DOHH2 (cell line): ENCODE measurements around the gene TTC3.

Experiments used
- CTCF ChIP-seq: fragments of 200-600 bp; sonication (generic); IDR thresholded peaks from one replicate; pipeline ENCODE4 v1.5.1; 2014; ENCODE audit warnings: antibody characterized with exemption, mild to moderate bottlenecking, low read depth, low read length; ENCODE audit not compliant: poor library complexity, severe bottlenecking
- EZH2phosphoT487 ChIP-seq: fragments of 200-600 bp; sonication (generic); IDR thresholded peaks from 2 replicates; pipeline ENCODE4 v1.6.1; 2017; ENCODE audit warnings: borderline replicate concordance, mild to moderate bottlenecking, antibody characterized with exemption, low read length, moderate library complexity, mixed read lengths

GRCh38 chr21:37208741-37209225, 135.7 kb downstream of the TTC3 start:
- TF ChIP-seq CTCF (no peak), EZH2phosphoT487 (no peak)
